Right lung (tissue), 10 donors: ENCODE results near the gene NPFF. TPM values are rescaled to one million over a fixed set of nuclear protein-coding genes. Genes with fewer than 3 reads are reported as not detected.
"Not testable (repeated sequence)": the region's sequence is repeated elsewhere in the genome, so short reads cannot be mapped to it uniquely, and the experiment has no call there.

Experiments used
- DNase-seq, 2 donors: peaks; one replicate each; pipeline ENCODE4 v3.0.0-alpha.2; 2013
- long read RNA-seq, 8 donors: transcript quantifications; one replicate each; lab custom pipeline, GENCODE V29; 2026
- polyA plus RNA-seq, 5 donors: library from polyadenylated mRNA; unstranded; fragments of 120-200 nt; gene quantifications; one replicate each; pipeline versions ENCODE4 v1.2.1 to v1.2.3, GENCODE V29; 2013; ENCODE audit warnings: inconsistent platforms in 1 of 5, low replicate concordance in 1 of 5; ENCODE audit not compliant: insufficient read length in 5 of 5, insufficient read depth in 1 of 5

The NPFF gene
- 1 to 10 TPM in 2 of 5 donors, under 1 TPM in 2, not detected in 1; 0.33 to 1.5 (median 0.94) TPM for polyA plus RNA-seq
- long read RNA-seq, donor 1, partial matches to known transcripts, result 0 of 1 reads
- long read RNA-seq, donor 1, other reads (novel, unspliced or antisense), result 0 of 1 reads
- long read RNA-seq, donor 2, result 0 reads
- long read RNA-seq, donor 3, result 0 reads
- long read RNA-seq, donor 4, result 0 reads
- long read RNA-seq, donor 5, result 0 reads
- long read RNA-seq, donor 6, result 0 reads
- long read RNA-seq, donor 7, result 0 reads
- long read RNA-seq, donor 8, result 0 reads

- no peak for DNase-seq
Observed at GRCh38 chr12:53506881-53507602, at the start of gene NPFF. Gene NPFF (minus strand): TSS chr12:53507484. CDS start chr12:53507474, 10 bp downstream.

- no peak for DNase-seq
Observed at GRCh38 chr12:53552361-53553327, 45.4 kb upstream of the NPFF start.

GRCh38 chr12:53551889-53552291, 44.6 kb upstream of the NPFF start:
- no peak for DNase-seq

- no peak for DNase-seq
Observed at GRCh38 chr12:53550595-53550994, 43.3 kb upstream of the NPFF start.

- DNase-seq, result not testable (repeated sequence)
Observed at GRCh38 chr12:53550131-53550530, 42.8 kb upstream of the NPFF start.

GRCh38 chr12:53548354-53548753, 41.1 kb upstream of the NPFF start:
- DNase-seq, result not testable (repeated sequence)

GRCh38 chr12:53543539-53543938, 36.3 kb upstream of the NPFF start:
- DNase-seq, result peak; percentile 34 to 47

GRCh38 chr12:53539526-53539925, 32.2 kb upstream of the NPFF start:
- no peak for DNase-seq

- DNase-seq, result peak; percentile 14 to 16
Observed at GRCh38 chr12:53538209-53538689, 31.0 kb upstream of the NPFF start.

GRCh38 chr12:53536962-53537361, 29.7 kb upstream of the NPFF start:
- no peak for DNase-seq

- DNase-seq, result no peak
Observed at GRCh38 chr12:53533471-53533870, 26.2 kb upstream of the NPFF start.

GRCh38 chr12:53532524-53533445, 25.5 kb upstream of the NPFF start:
- DNase-seq, result no peak

- no peak for DNase-seq
Observed at GRCh38 chr12:53532021-53532420, 24.7 kb upstream of the NPFF start.

- DNase-seq, result no peak
Observed at GRCh38 chr12:53530920-53531319, 23.6 kb upstream of the NPFF start.

GRCh38 chr12:53530061-53530460, 22.8 kb upstream of the NPFF start:
- DNase-seq, result no peak

- no peak for DNase-seq
Observed at GRCh38 chr12:53524476-53524875, 17.2 kb upstream of the NPFF start.

GRCh38 chr12:53523131-53523530, 15.8 kb upstream of the NPFF start:
- DNase-seq, result no peak

GRCh38 chr12:53518381-53518780, 11.1 kb upstream of the NPFF start:
- no peak for DNase-seq

GRCh38 chr12:53516758-53517455, 9.6 kb upstream of the NPFF start:
- no peak for DNase-seq

GRCh38 chr12:53515291-53515680, 8.0 kb upstream of the NPFF start:
- no peak for DNase-seq
